OCI-LY1 (cell line): ENCODE results near the gene TNS1.

Experiments
- H2AFZ ChIP-seq: fragments of 200-600 bp; sonication (generic), shearing (Covaris generic); 2 replicates; pipeline ENCODE4 v1.6.0; 2014; ENCODE audit warnings: antibody characterized with exemption, mild to moderate bottlenecking, low read length
- H3F3A ChIP-seq: fragments of 200-600 bp; sonication (generic), shearing (Covaris generic); 2 replicates; pipeline ENCODE4 v1.6.0; 2014; ENCODE audit warnings: mild to moderate bottlenecking, antibody characterized with exemption, low read length, moderate library complexity; ENCODE audit not compliant: insufficient read depth
- H3K27ac ChIP-seq: fragments of 200-600 bp; sonication (generic); 2 replicates; pipeline ENCODE4 v1.5.1; 2014; ENCODE audit warnings: low read length, mixed run types, mild to moderate bottlenecking, low read depth; ENCODE audit not compliant: poor library complexity, severe bottlenecking
- H3K27me3 ChIP-seq: fragments of 200-600 bp; sonication (generic); 2 replicates; pipeline ENCODE4 v1.6.0; 2014; ENCODE audit warnings: antibody characterized with exemption, mild to moderate bottlenecking, low read length, moderate library complexity; ENCODE audit not compliant: insufficient read depth
- H3K36me3 ChIP-seq: fragments of 200-600 bp; sonication (generic); 2 replicates; pipeline ENCODE4 v1.6.1; 2014; ENCODE audit warnings: mild to moderate bottlenecking, antibody characterized with exemption, low read length, moderate library complexity, mixed read lengths; ENCODE audit not compliant: insufficient read depth
- H3K4me1 ChIP-seq: fragments of 200-600 bp; sonication (generic); 2 replicates; pipeline ENCODE4 v1.5.1; 2014; ENCODE audit warnings: mild to moderate bottlenecking, low read length, moderate library complexity; ENCODE audit not compliant: insufficient read depth, severe bottlenecking
- H3K4me2 ChIP-seq: fragments of 200-600 bp; sonication (generic), shearing (Covaris generic); 2 replicates; pipeline ENCODE4 v1.6.1; 2014; ENCODE audit warnings: low read length
- H3K4me3 ChIP-seq: fragments of 200-600 bp; sonication (generic); 2 replicates; pipeline ENCODE4 v1.5.1; 2014; ENCODE audit warnings: low read length, low read depth, mild to moderate bottlenecking, mixed read lengths; ENCODE audit not compliant: poor library complexity, severe bottlenecking
- H3K79me2 ChIP-seq: fragments of 200-600 bp; shearing (Covaris generic); 2 replicates; pipeline ENCODE4 v1.6.1; 2016; ENCODE audit warnings: mixed run types, low read length, mixed read lengths; ENCODE audit not compliant: insufficient read depth
- H3K9ac ChIP-seq: fragments of 200-600 bp; sonication (generic), shearing (Covaris generic); 2 replicates; pipeline ENCODE4 v1.6.1; 2014; ENCODE audit warnings: mild to moderate bottlenecking, low read length, mixed read lengths
- H3K9me2 ChIP-seq: fragments of 200-600 bp; sonication (generic), shearing (Covaris generic); 2 replicates; pipeline ENCODE4 v1.6.1; 2014; ENCODE audit warnings: low read depth, mild to moderate bottlenecking, low read length, mixed read lengths
- H3K9me3 ChIP-seq: fragments of 200-600 bp; shearing (Covaris generic); 2 replicates; pipeline ENCODE4 v1.6.1; 2014; ENCODE audit warnings: low read length, mixed read lengths
- H4K20me1 ChIP-seq: fragments of 200-600 bp; sonication (generic), shearing (Covaris generic); 2 replicates; pipeline ENCODE4 v1.6.0; 2016; ENCODE audit warnings: mild to moderate bottlenecking, low read length; ENCODE audit not compliant: insufficient read depth
- CTCF ChIP-seq: fragments of 200-600 bp; sonication (generic), shearing (Covaris generic); IDR thresholded peaks from 2 replicates; pipeline ENCODE4 v1.5.1; 2017; ENCODE audit warnings: mild to moderate bottlenecking, antibody characterized with exemption, low read length, moderate library complexity, mixed read lengths
- EZH2 ChIP-seq: fragments of 200-600 bp; sonication (generic), shearing (Covaris generic); IDR thresholded peaks from 2 replicates; pipeline ENCODE4 v1.8.0; 2017; ENCODE audit warnings: borderline replicate concordance, mixed run types, mild to moderate bottlenecking, antibody characterized with exemption, low read length, moderate library complexity, mixed read lengths

Gene TNS1

GRCh38 chr2:217934321-217935131 lies 68.3 kb downstream of the TNS1 start:
- Histone ChIP-seq H3K4me3 (no peak overlapping the region), H3K9ac (no peak overlapping the region), H3K4me1 (no peaks in the 10 kb centered on the region), H3K27me3 (peaks cover 11% of the 10 kb centered on the region; the same call in 1 of the 2 replicates), H3K9me3 (no peaks in the 10 kb centered on the region), H3K79me2 (no peaks in the 10 kb centered on the region), H3K36me3 (no peaks in the 10 kb centered on the region), H3K9me2 (no peaks in the 10 kb centered on the region), H2AFZ (no peak overlapping the region), H3K4me2 (no peak overlapping the region), H3K27ac (no peak overlapping the region), H3F3A (no peaks in the 10 kb centered on the region), H4K20me1 (no peaks in the 10 kb centered on the region)
- no peak for TF ChIP-seq CTCF
- no peak for TF ChIP-seq EZH2

GRCh38 chr2:217933617-217933993 lies 69.2 kb downstream of the TNS1 start:
- H3K4me2 ChIP-seq = no peak overlapping the region
- TF ChIP-seq CTCF (no peak), EZH2 (no peak)
- no peak overlapping the region for H2AFZ ChIP-seq
- H3K36me3 ChIP-seq = no peaks in the 10 kb centered on the region
- H3K9me2 ChIP-seq = no peaks in the 10 kb centered on the region
- no peak overlapping the region for H3K9ac ChIP-seq
- H4K20me1 ChIP-seq = no peaks in the 10 kb centered on the region
- H3K79me2 ChIP-seq = no peaks in the 10 kb centered on the region
- H3K27me3 ChIP-seq = peaks cover 11% of the 10 kb centered on the region; the same call in 1 of the 2 replicates
- H3K4me1 ChIP-seq = no peaks in the 10 kb centered on the region
- no peak overlapping the region for H3K27ac ChIP-seq
- H3F3A ChIP-seq = no peaks in the 10 kb centered on the region
- no peaks in the 10 kb centered on the region for H3K9me3 ChIP-seq
- no peak overlapping the region for H3K4me3 ChIP-seq

GRCh38 chr2:217932803-217933616 lies 69.8 kb downstream of the TNS1 start:
- H3K27ac ChIP-seq = no peak overlapping the region

More at GRCh38 chr2:217932803-217933616, 69.8 kb downstream of the TNS1 start:
- Histone ChIP-seq H3F3A (no peaks in the 10 kb centered on the region), H2AFZ (no peak overlapping the region), H4K20me1 (no peaks in the 10 kb centered on the region), H3K4me2 (no peak overlapping the region), H3K36me3 (no peaks in the 10 kb centered on the region), H3K9me2 (no peaks in the 10 kb centered on the region), H3K9ac (no peak overlapping the region), H3K4me3 (no peak overlapping the region), H3K27me3 (peaks cover 11% of the 10 kb centered on the region; the same call in 1 of the 2 replicates), H3K4me1 (no peaks in the 10 kb centered on the region), H3K79me2 (no peaks in the 10 kb centered on the region), H3K9me3 (no peaks in the 10 kb centered on the region)
- TF ChIP-seq EZH2 = no peak
- no peak for TF ChIP-seq CTCF
